Body of pancreas (tissue), 4 donors: ENCODE measurements around the gene ADCY5. TPM values are rescaled to one million over a fixed set of nuclear protein-coding genes. Genes with fewer than 3 reads are reported as not detected.

Experiments used
- ATAC-seq: fragments of 150-250 bp; one replicate; pipeline ENCODE4 v1.9.1; 2016
- DNase-seq, 4 donors: peaks; one replicate each; pipeline ENCODE4 v3.0.0-alpha.2; 2019
- H3K27ac ChIP-seq, 4 donors: fragments of 200-600 bp; sonication (generic); 1 replicate in 3 of 4; 2 replicates in 1 of 4; pipeline versions ENCODE4 v1.5.1 to v1.6.1; 2016 to 2019; ENCODE audit warnings: mild to moderate bottlenecking in 1 of 4, mixed read lengths in 1 of 4, moderate library complexity in 1 of 4
- H3K27me3 ChIP-seq, 2 donors: fragments of 200-600 bp; sonication (generic); one replicate each; pipeline ENCODE4 v1.6.0; 2016; ENCODE audit warnings: mild to moderate bottlenecking in 1 of 2
- H3K36me3 ChIP-seq, 2 donors: fragments of 200-600 bp; sonication (generic); replicated peaks in 1 of 2; 2 replicates each; pipeline ENCODE4 v1.5.1; 2016; ENCODE audit warnings: low read depth in 2 of 2; ENCODE audit not compliant: insufficient read depth in 1 of 2
- H3K4me1 ChIP-seq: fragments of 200-600 bp; sonication (generic); one replicate; pipeline ENCODE4 v1.6.0; 2016
- H3K4me3 ChIP-seq, 2 donors: fragments of 200-600 bp; sonication (generic); 1 replicate in 1 of 2; 2 replicates in 1 of 2; pipeline ENCODE4 v1.5.1; 2016 to 2019
- H3K9me3 ChIP-seq, 3 donors: fragments of 200-600 bp; sonication (generic); 1 replicate in 2 of 3; 2 replicates in 1 of 3; pipeline ENCODE4 v1.5.1; 2016
- POLR2A ChIP-seq, 3 donors: fragments of 450-650 bp; IDR thresholded peaks; one replicate each; pipeline ENCODE4 v1.6.1; 2016; ENCODE audit warnings: antibody characterized with exemption in 3 of 3, mild to moderate bottlenecking in 2 of 3
- WGBS, 2 donors: methylation state at CpG; one replicate each; pipeline ENCODE4 v1.1.5; 2017; 5-methylcytosine and 5-hydroxymethylcytosine counted together
- intact Hi-C: fragments of 100-400 bp; cut with DNase I; formaldehyde crosslinking; loops from one replicate; pipeline ENCODE4 v1.15.1; 2023
- total RNA-seq, 2 donors: library from RNA; depleted of rRNA; stranded (reverse); fragments of >200 nt; gene quantifications; one replicate each; pipeline ENCODE4 v1.1.0, GENCODE V29; 2016
- TF ChIP-seq, protein P1 (sequence below), 7 experiments: fragments of 450-650 bp in 4 of 7; fragments of 200-600 bp in 3 of 7; sonication (generic) in 3 of 7; IDR thresholded peaks; one replicate each; pipeline ENCODE4 v1.5.1; 2016 to 2019; ENCODE audit warnings: antibody characterized with exemption in 7 of 7

Gene ADCY5
- total RNA-seq, 2 donors from 2014 or later = 10.6 to 18.8 TPM

DNA sequence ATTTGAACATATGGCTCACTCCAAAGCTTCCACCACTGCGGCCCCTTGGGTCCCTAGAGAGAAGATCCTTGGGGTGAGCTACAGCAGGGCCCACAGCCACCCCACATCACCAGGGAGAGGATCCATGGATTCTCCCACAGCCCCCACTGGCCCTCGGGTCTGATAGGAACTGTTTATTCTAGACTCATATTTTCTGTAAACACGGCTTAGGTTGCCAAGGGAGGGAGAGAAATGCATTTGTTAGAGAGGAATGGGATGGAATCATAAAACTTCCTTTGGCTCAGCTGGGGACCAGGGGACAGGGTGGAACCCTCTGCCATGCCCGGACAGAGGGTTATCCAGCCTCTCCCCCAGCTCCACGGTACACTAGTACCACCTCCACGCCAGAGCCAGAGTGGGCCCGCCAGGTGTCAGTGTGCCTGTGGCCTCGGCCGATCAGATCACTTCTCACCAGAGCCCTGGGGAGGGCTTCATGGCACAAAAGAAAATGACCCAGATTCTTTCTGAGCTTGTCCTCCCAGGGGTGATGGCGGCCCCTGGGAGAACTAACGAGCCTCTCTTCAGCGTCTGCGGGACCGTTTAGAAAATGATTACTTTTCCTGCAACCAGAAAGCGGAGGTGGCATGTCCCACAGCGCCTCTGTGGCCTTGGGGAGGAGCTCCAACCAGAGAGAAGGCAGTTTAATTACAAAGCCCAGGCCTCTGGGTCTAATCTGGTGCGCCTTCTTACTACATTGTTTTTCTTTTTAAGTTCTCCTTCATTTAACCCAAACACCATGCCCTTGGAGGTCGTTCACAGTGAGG, 33.7 kb downstream of the ADCY5 start:
- TF ChIP-seq, protein P1, sequence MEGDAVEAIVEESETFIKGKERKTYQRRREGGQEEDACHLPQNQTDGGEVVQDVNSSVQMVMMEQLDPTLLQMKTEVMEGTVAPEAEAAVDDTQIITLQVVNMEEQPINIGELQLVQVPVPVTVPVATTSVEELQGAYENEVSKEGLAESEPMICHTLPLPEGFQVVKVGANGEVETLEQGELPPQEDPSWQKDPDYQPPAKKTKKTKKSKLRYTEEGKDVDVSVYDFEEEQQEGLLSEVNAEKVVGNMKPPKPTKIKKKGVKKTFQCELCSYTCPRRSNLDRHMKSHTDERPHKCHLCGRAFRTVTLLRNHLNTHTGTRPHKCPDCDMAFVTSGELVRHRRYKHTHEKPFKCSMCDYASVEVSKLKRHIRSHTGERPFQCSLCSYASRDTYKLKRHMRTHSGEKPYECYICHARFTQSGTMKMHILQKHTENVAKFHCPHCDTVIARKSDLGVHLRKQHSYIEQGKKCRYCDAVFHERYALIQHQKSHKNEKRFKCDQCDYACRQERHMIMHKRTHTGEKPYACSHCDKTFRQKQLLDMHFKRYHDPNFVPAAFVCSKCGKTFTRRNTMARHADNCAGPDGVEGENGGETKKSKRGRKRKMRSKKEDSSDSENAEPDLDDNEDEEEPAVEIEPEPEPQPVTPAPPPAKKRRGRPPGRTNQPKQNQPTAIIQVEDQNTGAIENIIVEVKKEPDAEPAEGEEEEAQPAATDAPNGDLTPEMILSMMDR (IDR thresholded peaks at IDR 0.05) = peak in 2 of 7 experiments; percentile 13 to 15
- no peak for TF ChIP-seq POLR2A (IDR thresholded peaks at IDR 0.05)
- intact Hi-C loops = no loop called here
- H3K36me3 ChIP-seq = no peaks in the 10 kb centered on the region
- WGBS, 2 donors = 48 to 50% methylated on average over 14 to 18 of the region's 18 CpGs
- peaks cover 75% of the 10 kb centered on the region for H3K4me1 ChIP-seq
- DNase-seq (peak in 2 of 4 donors; percentile 30 to 49), ATAC-seq (no peak)
- H3K4me3 ChIP-seq = no peak overlapping the region
- no peaks in the 10 kb centered on the region for H3K9me3 ChIP-seq
- H3K27me3 ChIP-seq = no peaks in the 10 kb centered on the region
- H3K27ac ChIP-seq = peak overlapping the region; percentile 39 to 68 (median 60)

DNA sequence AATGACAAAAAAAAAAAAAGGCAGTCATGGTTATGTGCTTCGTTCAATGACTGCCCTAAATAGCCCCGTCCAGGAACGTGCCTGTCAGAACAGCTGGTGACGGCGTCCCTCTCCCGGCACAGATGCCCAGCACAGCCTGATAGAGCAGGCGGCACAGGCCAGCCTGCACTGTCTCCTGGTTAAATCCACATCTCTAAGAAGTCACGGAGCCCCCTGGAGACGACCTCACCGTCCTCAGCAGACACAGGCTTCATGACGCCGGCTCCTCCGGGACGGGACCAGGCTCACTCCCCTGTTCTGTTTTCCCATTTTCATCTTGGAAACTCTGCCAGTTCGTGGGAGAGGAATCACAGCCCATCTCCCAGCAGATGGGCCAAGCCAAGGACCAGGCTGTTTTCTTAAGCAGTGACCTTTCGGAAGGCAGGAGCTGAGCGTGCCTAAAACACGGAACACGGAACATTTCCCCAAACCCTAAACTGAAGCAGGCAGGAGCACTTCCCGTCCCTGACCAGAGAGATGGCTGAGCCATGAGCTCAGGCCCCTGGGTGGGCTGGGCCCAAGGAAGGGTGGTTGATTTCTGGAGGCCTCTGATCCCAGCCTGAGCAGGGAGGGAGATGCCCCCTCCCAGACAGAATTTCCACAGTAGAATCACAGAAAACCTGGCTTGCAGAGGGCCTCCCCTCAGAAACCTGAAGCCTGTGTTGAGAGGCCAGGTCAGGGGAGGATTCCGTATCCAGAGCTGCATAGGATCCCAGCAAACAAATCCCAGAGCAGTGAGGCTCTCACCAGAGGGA, 35.9 kb downstream of the ADCY5 start:
- ATAC-seq = no peak
- no peaks in the 10 kb centered on the region for H3K27me3 ChIP-seq
- TF ChIP-seq, protein P1 (IDR thresholded peaks at IDR 0.05) = no peak
- no peak for TF ChIP-seq POLR2A (IDR thresholded peaks at IDR 0.05)
- peaks cover 80% of the 10 kb centered on the region for H3K4me1 ChIP-seq
- H3K4me3 ChIP-seq = no peak overlapping the region
- WGBS, 2 donors = 64 to 71% methylated on average over 20 to 21 of the region's 21 CpGs
- H3K27ac ChIP-seq = peak overlapping the region in 3 of 4 donors; percentile 64 to 84 (median 75)
- H3K36me3 ChIP-seq = no peaks in the 10 kb centered on the region
- peak in 1 of 4 donors; percentile 35 for DNase-seq
- intact Hi-C loops = no loop called here
- H3K9me3 ChIP-seq = no peaks in the 10 kb centered on the region

DNA sequence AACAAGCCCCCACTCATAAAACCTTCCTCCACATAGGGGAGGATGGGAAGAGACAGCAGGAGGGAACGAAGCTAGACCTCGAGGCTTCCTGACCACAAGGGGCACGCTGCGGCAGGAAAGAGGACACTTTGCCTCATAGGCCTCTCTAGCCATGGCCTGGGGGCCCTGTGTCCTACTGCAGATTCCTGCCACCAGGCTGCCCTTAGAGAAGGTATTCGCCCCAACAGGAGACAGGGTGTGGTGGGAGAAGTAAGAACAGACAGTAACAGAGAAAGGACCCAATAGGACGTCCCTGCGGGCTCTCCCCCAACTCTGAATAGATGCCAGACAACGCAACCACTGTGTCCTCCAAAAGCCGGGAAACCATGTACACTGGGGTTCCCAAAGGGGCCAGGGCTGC, 36.8 kb downstream of the ADCY5 start:
- Histone ChIP-seq H3K27ac (peak overlapping the region in 3 of 4 donors; percentile 64 to 84 (median 75)), H3K4me1 (peaks cover 81% of the 10 kb centered on the region), H3K27me3 (no peaks in the 10 kb centered on the region), H3K9me3 (no peaks in the 10 kb centered on the region), H3K36me3 (no peaks in the 10 kb centered on the region), H3K4me3 (no peak overlapping the region)
- intact Hi-C loops = no loop called here
- ATAC-seq (no peak), DNase-seq (no peak)
- WGBS, 2 donors = 53 to 60% methylated on average over 5 to 9 of the region's 9 CpGs
- no peak for TF ChIP-seq POLR2A (IDR thresholded peaks at IDR 0.05)
- TF ChIP-seq, protein P1 (IDR thresholded peaks at IDR 0.05) = peak in 1 of 7 experiments; percentile 6

DNA sequence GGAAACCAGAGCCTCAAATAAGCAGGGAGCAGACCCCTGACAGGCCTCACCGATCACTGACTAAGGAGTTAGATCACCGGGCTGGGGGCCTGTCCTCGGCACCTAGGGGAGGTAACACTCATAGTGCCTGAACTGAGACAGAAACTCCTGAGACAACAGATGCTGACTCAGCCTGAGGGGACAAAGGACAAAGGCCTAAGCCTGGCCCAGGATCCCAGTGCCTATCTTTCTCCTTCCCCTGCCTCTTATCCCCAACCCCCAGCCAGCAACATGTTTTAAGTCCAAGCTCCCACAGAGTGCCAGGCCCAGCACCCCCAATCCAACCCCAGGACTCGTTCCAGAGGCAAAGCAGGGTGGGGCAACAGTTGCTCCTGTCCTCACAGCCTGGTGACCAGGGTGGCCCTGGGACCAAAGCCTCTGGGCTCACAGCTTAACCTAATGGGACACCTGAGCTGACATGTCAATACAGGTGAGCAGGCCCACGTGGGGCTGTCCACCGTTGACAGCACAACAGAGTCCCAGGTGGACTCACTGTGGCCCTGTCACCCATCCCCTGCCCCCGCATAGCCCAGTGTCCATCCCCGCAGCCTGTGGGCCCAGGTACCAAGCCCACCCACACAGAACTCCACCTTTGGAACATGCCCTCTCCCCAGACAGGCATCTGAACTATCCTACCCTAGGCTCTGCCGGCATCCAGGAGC, 37.4 kb downstream of the ADCY5 start:
- TF ChIP-seq, protein P1 (IDR thresholded peaks at IDR 0.05) = no peak
- no peak for TF ChIP-seq POLR2A (IDR thresholded peaks at IDR 0.05)
- no peak for DNase-seq
- peaks cover 81% of the 10 kb centered on the region for H3K4me1 ChIP-seq

More for the DNA sequence above, 37.4 kb downstream of the ADCY5 start:
- peak overlapping the region; percentile 64 to 84 (median 74) for H3K27ac ChIP-seq
- no peak overlapping the region for H3K4me3 ChIP-seq
- no peaks in the 10 kb centered on the region for H3K36me3 ChIP-seq
- H3K9me3 ChIP-seq = no peaks in the 10 kb centered on the region
- 67 to 68% methylated on average over 6 to 9 of the region's 9 CpGs for WGBS, 2 donors
- H3K27me3 ChIP-seq = no peaks in the 10 kb centered on the region
- intact Hi-C loops = no loop called here
- ATAC-seq = no peak
